HEK293 (cell line): Measurements from ENCODE around the gene TPD52L2.

Experiments
- CTCF ChIA-PET: fragments of 350-600 bp; formaldehyde crosslinking; extraction: SDS; loops from one replicate; lab custom pipeline; 2021; ENCODE audit warnings: antibody characterized with exemption; lab: Yijun Ruan, JAX
- POLR2A ChIA-PET: fragments of 300-600 bp; formaldehyde crosslinking; extraction: SDS; loops from one replicate; lab custom pipeline; 2020; ENCODE audit warnings: antibody characterized with exemption, inconsistent platforms; lab: Yijun Ruan, JAX
- H3K27ac ChIP-seq: fragments of 200-500 bp; sonication (Bioruptor generic); 2 replicates; pipeline ENCODE4 v1.5.1; 2014; ENCODE audit warnings: low read depth, low read length, control low read depth, inconsistent platforms; ENCODE audit errors: extremely low read depth
- H3K36me3 ChIP-seq, 2 experiments: fragments of 200-500 bp in 1 of 2; sonication (Bioruptor generic) in 1 of 2; 1 replicate in 1 of 2; 2 replicates in 1 of 2; pipeline ENCODE4 v1.5.1; 2014 to 2017; ENCODE audit warnings: inconsistent platforms in 2 of 2, low read length in 2 of 2; ENCODE audit not compliant: control insufficient read depth in 2 of 2, insufficient read depth in 1 of 2
- H3K4me1 ChIP-seq: fragments of 200-500 bp; sonication (Bioruptor generic); 2 replicates; pipeline ENCODE4 v1.5.1; 2014; ENCODE audit warnings: mild to moderate bottlenecking, low read length, inconsistent platforms; ENCODE audit not compliant: control insufficient read depth, insufficient read depth
- H3K4me3 ChIP-seq: 2 replicates; pipeline ENCODE4 v1.5.1; 2011; ENCODE audit warnings: low read depth, mild to moderate bottlenecking, control low read depth, low read length, moderate library complexity
- H3K9me3 ChIP-seq: fragments of 200-500 bp; sonication (Bioruptor generic); 2 replicates; pipeline ENCODE4 v1.5.1; 2014; ENCODE audit warnings: low read depth, low read length, inconsistent platforms; ENCODE audit not compliant: control insufficient read depth, insufficient read depth
- KLF1 ChIP-seq: fragments of 450-650 bp; formaldehyde crosslinking; IDR thresholded peaks from 2 replicates; pipeline ENCODE4 v1.5.1; 2016; ENCODE audit warnings: missing biosample characterization, missing genetic modification characterization
- RBAK ChIP-seq: fragments of 450-650 bp; formaldehyde crosslinking; IDR thresholded peaks from 2 replicates; pipeline ENCODE4 v1.5.1; 2016; ENCODE audit warnings: missing biosample characterization, missing genetic modification characterization
- SCRT1 ChIP-seq: fragments of 450-650 bp; formaldehyde crosslinking; IDR thresholded peaks from 2 replicates; pipeline ENCODE4 v1.5.1; 2016; ENCODE audit warnings: missing biosample characterization, missing genetic modification characterization, borderline replicate concordance
- TCF7L2 ChIP-seq: IDR thresholded peaks from 2 replicates; pipeline ENCODE4 v1.6.1; 2011; ENCODE audit warnings: low read depth, mild to moderate bottlenecking, inconsistent platforms, low read length, moderate library complexity, borderline replicate concordance
- ZEB2 ChIP-seq: fragments of 450-650 bp; formaldehyde crosslinking; IDR thresholded peaks from 2 replicates; pipeline ENCODE4 v1.5.1; 2016; ENCODE audit warnings: missing biosample characterization, missing genetic modification characterization
- ZFP3 ChIP-seq: fragments of 450-650 bp; formaldehyde crosslinking; IDR thresholded peaks from 2 replicates; pipeline ENCODE4 v1.5.1; 2016; ENCODE audit warnings: low read depth, missing biosample characterization, missing genetic modification characterization
- ZFP37 ChIP-seq: fragments of 450-650 bp; formaldehyde crosslinking; IDR thresholded peaks from 2 replicates; pipeline ENCODE4 v1.5.1; 2016; ENCODE audit warnings: missing biosample characterization, missing genetic modification characterization
- ZNF114 ChIP-seq: fragments of 450-650 bp; formaldehyde crosslinking; IDR thresholded peaks from 2 replicates; pipeline ENCODE4 v1.5.0; 2017; ENCODE audit warnings: missing biosample characterization, missing genetic modification characterization
- ZNF132 ChIP-seq: fragments of 450-650 bp; formaldehyde crosslinking; IDR thresholded peaks from 2 replicates; pipeline ENCODE4 v1.5.1; 2017; ENCODE audit warnings: missing biosample characterization, missing genetic modification characterization, borderline replicate concordance
- ZNF175 ChIP-seq: fragments of 450-650 bp; formaldehyde crosslinking; IDR thresholded peaks from 2 replicates; pipeline ENCODE4 v1.5.1; 2016; ENCODE audit warnings: missing biosample characterization, missing genetic modification characterization
- ZNF211 ChIP-seq: fragments of 450-650 bp; formaldehyde crosslinking; IDR thresholded peaks from 2 replicates; pipeline ENCODE4 v1.5.1; 2016; ENCODE audit warnings: low read depth, missing biosample characterization, missing genetic modification characterization
- ZNF223 ChIP-seq: fragments of 450-650 bp; formaldehyde crosslinking; IDR thresholded peaks from 2 replicates; pipeline ENCODE4 v1.5.1; 2016; ENCODE audit warnings: missing biosample characterization, missing genetic modification characterization
- ZNF266 ChIP-seq: fragments of 450-650 bp; formaldehyde crosslinking; IDR thresholded peaks from 2 replicates; pipeline ENCODE4 v1.5.1; 2016; ENCODE audit warnings: missing biosample characterization, missing genetic modification characterization, low read depth
- ZNF335 ChIP-seq: fragments of 450-650 bp; formaldehyde crosslinking; conservative IDR thresholded peaks from 2 replicates; pipeline ENCODE4 v1.5.1; 2016; ENCODE audit warnings: missing biosample characterization, missing genetic modification characterization
- ZNF423 ChIP-seq: fragments of 450-650 bp; formaldehyde crosslinking; IDR thresholded peaks from 2 replicates; pipeline ENCODE4 v1.5.1; 2016; ENCODE audit warnings: missing biosample characterization, missing genetic modification characterization
- ZNF549 ChIP-seq: fragments of 450-650 bp; IDR thresholded peaks from 2 replicates; pipeline ENCODE4 v1.5.1; 2018; ENCODE audit warnings: missing biosample characterization, missing genetic modification characterization, mild to moderate bottlenecking, inconsistent platforms, moderate library complexity
- ZNF555 ChIP-seq: fragments of 450-650 bp; formaldehyde crosslinking; conservative IDR thresholded peaks from 2 replicates; pipeline ENCODE4 v1.5.1; 2017; ENCODE audit warnings: missing biosample characterization, mild to moderate bottlenecking, missing genetic modification characterization, inconsistent platforms
- ZNF585B ChIP-seq: fragments of 450-650 bp; formaldehyde crosslinking; IDR thresholded peaks from 2 replicates; pipeline ENCODE4 v1.5.1; 2016; ENCODE audit warnings: missing biosample characterization, missing genetic modification characterization
- ZNF701 ChIP-seq: fragments of 450-650 bp; formaldehyde crosslinking; IDR thresholded peaks from 2 replicates; pipeline ENCODE4 v1.5.1; 2016; ENCODE audit warnings: missing biosample characterization, missing genetic modification characterization
- ZNF785 ChIP-seq: fragments of 450-650 bp; formaldehyde crosslinking; IDR thresholded peaks from 2 replicates; pipeline ENCODE4 v1.5.1; 2016; ENCODE audit warnings: missing biosample characterization, missing genetic modification characterization
- TF ChIP-seq, protein P1 (sequence below): fragments of 450-650 bp; formaldehyde crosslinking; IDR thresholded peaks from 2 replicates; pipeline ENCODE4 v1.5.1; 2016; ENCODE audit warnings: missing biosample characterization, missing genetic modification characterization, low read depth
- TF ChIP-seq, protein P2 (sequence below): fragments of 450-650 bp; formaldehyde crosslinking; IDR thresholded peaks from 2 replicates; pipeline ENCODE4 v1.5.1; 2016; ENCODE audit warnings: missing biosample characterization, missing genetic modification characterization
- TF ChIP-seq, protein P3 (sequence below): fragments of 450-650 bp; formaldehyde crosslinking; IDR thresholded peaks from 2 replicates; pipeline ENCODE4 v1.5.1; 2017; ENCODE audit warnings: missing biosample characterization, missing genetic modification characterization
- TF ChIP-seq, protein P4 (sequence below): fragments of 450-650 bp; formaldehyde crosslinking; conservative IDR thresholded peaks from 2 replicates; pipeline ENCODE4 v1.5.1; 2016; ENCODE audit warnings: low read depth, missing biosample characterization, missing genetic modification characterization

TPD52L2 gene

DNA sequence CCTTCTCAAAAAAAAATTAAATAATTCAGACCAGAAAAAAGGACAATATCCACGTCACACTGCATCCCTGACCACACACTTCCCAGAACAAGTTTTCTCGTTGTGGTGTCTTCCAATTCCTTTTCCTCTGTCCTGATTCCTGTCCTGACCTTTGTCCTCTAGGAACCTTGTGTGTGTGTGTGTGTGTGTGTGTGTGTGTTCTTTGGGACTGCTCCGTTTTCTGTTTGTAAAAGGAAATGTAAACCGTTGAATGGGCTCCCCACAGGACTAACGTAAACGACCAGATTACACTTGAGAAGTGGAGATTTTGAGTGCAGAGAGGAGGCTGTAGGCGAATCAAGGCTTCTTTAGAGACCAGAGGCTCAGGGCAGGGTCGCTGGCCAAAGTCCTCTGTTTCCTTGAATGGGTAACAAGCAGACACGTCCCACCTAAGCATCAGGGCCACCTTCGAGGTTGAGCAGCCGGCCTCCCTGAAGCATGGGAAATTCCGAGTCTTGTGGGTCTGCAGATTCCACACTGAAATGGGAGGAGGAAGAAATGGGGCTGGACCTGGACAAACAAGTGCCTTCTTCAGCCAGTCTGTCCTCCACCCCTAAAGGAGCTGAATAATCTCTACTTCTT is 41.3 kb upstream of the TPD52L2 start:
- H3K27ac ChIP-seq: no peak overlapping the region
- H3K4me1 ChIP-seq: no peaks in the 10 kb centered on the region
- TF ChIP-seq ZNF114 (no peak), ZNF335 (tag by site-specific recombination) (no peak), ZNF555 (tag by site-specific recombination) (no peak), ZEB2 (no peak), ZNF223 (tag by site-specific recombination) (no peak), ZNF175 (tag by site-specific recombination) (no peak), TCF7L2 (no peak), ZNF266 (tag by site-specific recombination) (no peak)
- TF ChIP-seq, protein P1, sequence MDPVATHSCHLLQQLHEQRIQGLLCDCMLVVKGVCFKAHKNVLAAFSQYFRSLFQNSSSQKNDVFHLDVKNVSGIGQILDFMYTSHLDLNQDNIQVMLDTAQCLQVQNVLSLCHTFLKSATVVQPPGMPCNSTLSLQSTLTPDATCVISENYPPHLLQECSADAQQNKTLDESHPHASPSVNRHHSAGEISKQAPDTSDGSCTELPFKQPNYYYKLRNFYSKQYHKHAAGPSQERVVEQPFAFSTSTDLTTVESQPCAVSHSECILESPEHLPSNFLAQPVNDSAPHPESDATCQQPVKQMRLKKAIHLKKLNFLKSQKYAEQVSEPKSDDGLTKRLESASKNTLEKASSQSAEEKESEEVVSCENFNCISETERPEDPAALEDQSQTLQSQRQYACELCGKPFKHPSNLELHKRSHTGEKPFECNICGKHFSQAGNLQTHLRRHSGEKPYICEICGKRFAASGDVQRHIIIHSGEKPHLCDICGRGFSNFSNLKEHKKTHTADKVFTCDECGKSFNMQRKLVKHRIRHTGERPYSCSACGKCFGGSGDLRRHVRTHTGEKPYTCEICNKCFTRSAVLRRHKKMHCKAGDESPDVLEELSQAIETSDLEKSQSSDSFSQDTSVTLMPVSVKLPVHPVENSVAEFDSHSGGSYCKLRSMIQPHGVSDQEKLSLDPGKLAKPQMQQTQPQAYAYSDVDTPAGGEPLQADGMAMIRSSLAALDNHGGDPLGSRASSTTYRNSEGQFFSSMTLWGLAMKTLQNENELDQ (tag by site-specific recombination): no peak
- TF ChIP-seq, protein P2, sequence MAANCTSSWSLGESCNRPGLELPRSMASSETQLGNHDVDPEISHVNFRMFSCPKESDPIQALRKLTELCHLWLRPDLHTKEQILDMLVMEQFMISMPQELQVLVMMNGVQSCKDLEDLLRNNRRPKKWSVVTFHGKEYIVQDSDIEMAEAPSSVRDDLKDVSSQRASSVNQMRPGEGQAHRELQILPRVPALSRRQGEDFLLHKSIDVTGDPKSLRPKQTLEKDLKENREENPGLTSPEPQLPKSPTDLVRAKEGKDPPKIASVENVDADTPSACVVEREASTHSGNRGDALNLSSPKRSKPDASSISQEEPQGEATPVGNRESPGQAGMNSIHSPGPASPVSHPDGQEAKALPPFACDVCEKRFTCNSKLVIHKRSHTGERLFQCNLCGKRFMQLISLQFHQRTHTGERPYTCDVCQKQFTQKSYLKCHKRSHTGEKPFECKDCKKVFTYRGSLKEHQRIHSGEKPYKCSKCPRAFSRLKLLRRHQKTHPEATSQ (tag by site-specific recombination): no peak
- TF ChIP-seq, protein P3, sequence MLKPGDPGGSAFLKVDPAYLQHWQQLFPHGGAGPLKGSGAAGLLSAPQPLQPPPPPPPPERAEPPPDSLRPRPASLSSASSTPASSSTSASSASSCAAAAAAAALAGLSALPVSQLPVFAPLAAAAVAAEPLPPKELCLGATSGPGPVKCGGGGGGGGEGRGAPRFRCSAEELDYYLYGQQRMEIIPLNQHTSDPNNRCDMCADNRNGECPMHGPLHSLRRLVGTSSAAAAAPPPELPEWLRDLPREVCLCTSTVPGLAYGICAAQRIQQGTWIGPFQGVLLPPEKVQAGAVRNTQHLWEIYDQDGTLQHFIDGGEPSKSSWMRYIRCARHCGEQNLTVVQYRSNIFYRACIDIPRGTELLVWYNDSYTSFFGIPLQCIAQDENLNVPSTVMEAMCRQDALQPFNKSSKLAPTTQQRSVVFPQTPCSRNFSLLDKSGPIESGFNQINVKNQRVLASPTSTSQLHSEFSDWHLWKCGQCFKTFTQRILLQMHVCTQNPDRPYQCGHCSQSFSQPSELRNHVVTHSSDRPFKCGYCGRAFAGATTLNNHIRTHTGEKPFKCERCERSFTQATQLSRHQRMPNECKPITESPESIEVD (tag by site-specific recombination): no peak
- ChIA-PET POLR2A (no interaction called here), CTCF (interaction anchor here (0.6 kb wide), 1 partner anchor 303 kb away, joined by 3 read pairs; no protein-coding TSS in a partner anchor)
- H3K4me3 ChIP-seq: no peak overlapping the region
- no peaks in the 10 kb centered on the region for H3K36me3 ChIP-seq
- H3K9me3 ChIP-seq: no peaks in the 10 kb centered on the region

DNA sequence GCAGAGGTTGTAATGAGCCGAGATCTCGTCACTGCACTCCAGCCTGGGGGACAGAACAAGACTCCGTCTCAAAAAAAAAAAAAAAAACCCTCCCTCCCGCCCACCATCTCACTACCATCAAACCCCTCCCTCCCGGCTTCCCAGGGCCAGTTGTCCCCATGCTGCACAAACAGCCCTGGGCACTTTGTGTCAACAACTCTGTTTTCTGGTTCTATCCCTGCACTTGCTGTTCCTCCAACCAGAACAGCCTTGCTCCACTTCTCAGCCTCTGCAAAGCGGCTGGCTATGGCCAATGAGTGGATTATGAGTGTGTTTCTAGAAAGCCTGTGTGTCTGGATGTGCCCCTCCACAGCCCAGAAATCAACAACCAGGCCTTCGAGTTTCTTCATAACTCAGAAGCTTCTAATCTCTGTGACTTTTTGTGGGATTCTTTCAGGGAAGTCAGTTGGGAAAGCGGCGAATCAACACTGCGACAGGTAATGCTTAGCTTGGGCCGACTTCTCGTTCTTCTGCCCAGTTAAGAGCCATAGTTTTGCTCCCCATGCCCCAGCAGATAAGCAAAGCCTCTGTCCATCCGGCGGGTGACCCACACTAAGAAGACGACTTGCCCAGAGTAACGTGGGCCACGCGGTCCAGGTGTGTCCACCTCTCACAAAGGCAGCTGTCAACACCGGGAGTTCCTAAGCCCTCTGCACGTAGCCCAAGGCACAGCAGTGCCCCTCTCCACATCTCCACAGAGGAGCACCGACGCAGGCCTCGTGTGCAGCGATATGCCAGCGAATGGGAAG is 39.5 kb upstream of the TPD52L2 start:
- no peaks in the 10 kb centered on the region for H3K9me3 ChIP-seq
- ChIA-PET POLR2A (interaction anchor here (0.7 to 2.7 kb wide), 2 partner anchors 40 to 270 kb away, joined by 6 read pairs; partner anchors contain the start of gene TPD52L2), CTCF (no interaction called here)
- H3K36me3 ChIP-seq: no peaks in the 10 kb centered on the region
- H3K4me3 ChIP-seq: no peak overlapping the region
- H3K27ac ChIP-seq: no peak overlapping the region
- H3K4me1 ChIP-seq: no peaks in the 10 kb centered on the region
- TF ChIP-seq ZNF549: no peak
- TF ChIP-seq RBAK (tag by site-specific recombination): no peak
- no peak for TF ChIP-seq ZFP37 (tag by site-specific recombination)
- TF ChIP-seq SCRT1 (tag by site-specific recombination): no peak
- no peak for TF ChIP-seq ZNF132 (tag by site-specific recombination)
- no peak for TF ChIP-seq ZFP3 (tag by site-specific recombination)
- no peak for TF ChIP-seq ZNF701 (tag by site-specific recombination)
- TF ChIP-seq ZNF423 (tag by site-specific recombination): no peak
- no peak for TF ChIP-seq KLF1 (tag by site-specific recombination)
- TF ChIP-seq, protein P4, sequence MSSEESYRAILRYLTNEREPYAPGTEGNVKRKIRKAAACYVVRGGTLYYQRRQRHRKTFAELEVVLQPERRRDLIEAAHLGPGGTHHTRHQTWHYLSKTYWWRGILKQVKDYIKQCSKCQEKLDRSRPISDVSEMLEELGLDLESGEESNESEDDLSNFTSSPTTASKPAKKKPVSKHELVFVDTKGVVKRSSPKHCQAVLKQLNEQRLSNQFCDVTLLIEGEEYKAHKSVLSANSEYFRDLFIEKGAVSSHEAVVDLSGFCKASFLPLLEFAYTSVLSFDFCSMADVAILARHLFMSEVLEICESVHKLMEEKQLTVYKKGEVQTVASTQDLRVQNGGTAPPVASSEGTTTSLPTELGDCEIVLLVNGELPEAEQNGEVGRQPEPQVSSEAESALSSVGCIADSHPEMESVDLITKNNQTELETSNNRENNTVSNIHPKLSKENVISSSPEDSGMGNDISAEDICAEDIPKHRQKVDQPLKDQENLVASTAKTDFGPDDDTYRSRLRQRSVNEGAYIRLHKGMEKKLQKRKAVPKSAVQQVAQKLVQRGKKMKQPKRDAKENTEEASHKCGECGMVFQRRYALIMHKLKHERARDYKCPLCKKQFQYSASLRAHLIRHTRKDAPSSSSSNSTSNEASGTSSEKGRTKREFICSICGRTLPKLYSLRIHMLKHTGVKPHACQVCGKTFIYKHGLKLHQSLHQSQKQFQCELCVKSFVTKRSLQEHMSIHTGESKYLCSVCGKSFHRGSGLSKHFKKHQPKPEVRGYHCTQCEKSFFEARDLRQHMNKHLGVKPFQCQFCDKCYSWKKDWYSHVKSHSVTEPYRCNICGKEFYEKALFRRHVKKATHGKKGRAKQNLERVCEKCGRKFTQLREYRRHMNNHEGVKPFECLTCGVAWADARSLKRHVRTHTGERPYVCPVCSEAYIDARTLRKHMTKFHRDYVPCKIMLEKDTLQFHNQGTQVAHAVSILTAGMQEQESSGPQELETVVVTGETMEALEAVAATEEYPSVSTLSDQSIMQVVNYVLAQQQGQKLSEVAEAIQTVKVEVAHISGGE (tag by site-specific recombination): no peak
- TF ChIP-seq ZNF585B (tag by site-specific recombination): no peak
- no peak for TF ChIP-seq ZNF785
- no peak for TF ChIP-seq ZNF211 (tag by site-specific recombination)
